ENCODE measurements around the gene SLC6A3. TPM values are rescaled to one million over a fixed set of nuclear protein-coding genes. Genes with fewer than 3 reads are reported as not detected.
"Not testable (repeated sequence)": the region's sequence is repeated elsewhere in the genome, so short reads cannot be mapped to it uniquely, and the experiment has no call there.

The SLC6A3 gene
- total RNA-seq, 1 experiment from 2014 or later: 0.05 TPM

GRCh38 chr5:1476181-1476966 is 31.1 kb upstream of the SLC6A3 start:
- TF ChIP-seq CTCF (IDR thresholded peaks at IDR 0.05) (no peak), REST (IDR thresholded peaks at IDR 0.05; ENCODE audit: insufficient read depth in 1 of 2, low read depth in 2 of 2, low read length in 1 of 2) (no peak), POLR2AphosphoS5 (IDR thresholded peaks at IDR 0.05; ENCODE audit: low read depth, low read length) (no peak), TCF7L2 (IDR thresholded peaks at IDR 0.05; ENCODE audit: low read depth, low read length) (no peak)
- Histone ChIP-seq H3K27ac (ENCODE audit: low read length) (no peak overlapping the region), H3K4me1 (ENCODE audit: control insufficient read depth, insufficient read depth, low read length) (no peaks in the 10 kb centered on the region), H3K36me3 (ENCODE audit: control insufficient read depth, insufficient read depth, low read length) (no peaks in the 10 kb centered on the region), H3K9me3 (ENCODE audit: control insufficient read depth, insufficient read depth, low read depth, low read length) (no peaks in the 10 kb centered on the region), H3K4me3 (ENCODE audit: low read depth in 2 of 2, low read length in 2 of 2) (no peak overlapping the region), H3K27me3 (ENCODE audit: control insufficient read depth, insufficient read depth, low read length) (no peaks in the 10 kb centered on the region)
- BruUV-seq (replicated peaks): no TSS peak
- ChIA-PET CTCF (no interaction called here), POLR2A (no interaction called here)
- no peak for DNase-seq (ENCODE audit: low read depth, low spot score)
- intact Hi-C loops (cut with micrococcal nuclease; ENCODE audit: unreplicated experiment): no loop called here
- ATAC-seq: no peak
- in situ Hi-C loops (cut with HindIII; ENCODE audit: low pct_unique_long_range_greater_than_20kb, low sequenced_read_pairs): no loop called here

GRCh38 chr5:1475544-1475900 is 30.3 kb upstream of the SLC6A3 start:
- in situ Hi-C loops (cut with HindIII; ENCODE audit: low pct_unique_long_range_greater_than_20kb, low sequenced_read_pairs); H3K9me3 ChIP-seq (ENCODE audit: control insufficient read depth, insufficient read depth, low read depth, low read length); CTCF ChIA-PET; H3K4me1 ChIP-seq (ENCODE audit: control insufficient read depth, insufficient read depth, low read length); intact Hi-C loops (cut with micrococcal nuclease; ENCODE audit: unreplicated experiment); BruUV-seq (replicated peaks); H3K27me3 ChIP-seq (ENCODE audit: control insufficient read depth, insufficient read depth, low read length); H3K27ac ChIP-seq (ENCODE audit: low read length); H3K36me3 ChIP-seq (ENCODE audit: control insufficient read depth, insufficient read depth, low read length); ATAC-seq; DNase-seq (ENCODE audit: low read depth, low spot score); POLR2A ChIA-PET; H3K4me3 ChIP-seq (ENCODE audit: low read depth in 2 of 2, low read length in 2 of 2): not testable (repeated sequence)

- intact Hi-C loops (cut with micrococcal nuclease; ENCODE audit: unreplicated experiment): no loop called here
- DNase-seq (ENCODE audit: low read depth, low spot score) (no peak), ATAC-seq (no peak)
- in situ Hi-C loops (cut with HindIII; ENCODE audit: low pct_unique_long_range_greater_than_20kb, low sequenced_read_pairs): no loop called here
- BruUV-seq (replicated peaks): no TSS peak
- no peak for TF ChIP-seq TCF7L2 (IDR thresholded peaks at IDR 0.05; ENCODE audit: low read depth, low read length)
- no peak for TF ChIP-seq POLR2AphosphoS5 (IDR thresholded peaks at IDR 0.05; ENCODE audit: low read depth, low read length)
- TF ChIP-seq REST (IDR thresholded peaks at IDR 0.05; ENCODE audit: insufficient read depth in 1 of 2, low read depth in 2 of 2, low read length in 1 of 2): no peak
- Histone ChIP-seq H3K4me1 (ENCODE audit: control insufficient read depth, insufficient read depth, low read length) (no peaks in the 10 kb centered on the region), H3K36me3 (ENCODE audit: control insufficient read depth, insufficient read depth, low read length) (no peaks in the 10 kb centered on the region), H3K9me3 (ENCODE audit: control insufficient read depth, insufficient read depth, low read depth, low read length) (no peaks in the 10 kb centered on the region), H3K4me3 (ENCODE audit: low read depth in 2 of 2, low read length in 2 of 2) (no peak overlapping the region), H3K27me3 (ENCODE audit: control insufficient read depth, insufficient read depth, low read length) (no peaks in the 10 kb centered on the region), H3K27ac (ENCODE audit: low read length) (no peak overlapping the region)
- ChIA-PET POLR2A (no interaction called here), CTCF (no interaction called here)
Measured at GRCh38 chr5:1474866-1475543, 29.8 kb upstream of the SLC6A3 start.

Data from Panc1 (cell line).